HG03066 (cell line): ENCODE data around the gene EHBP1.
"Not testable (repeated sequence)": the region's sequence is repeated elsewhere in the genome, so short reads cannot be mapped to it uniquely, and the experiment has no call there.

Experiments used
- ATAC-seq: cut with Tn5 transposase; IDR thresholded peaks from one replicate; pipeline ENCODE4 v1.9.1; 2021; ENCODE audit warnings: low read depth; ENCODE audit not compliant: unreplicated experiment

Gene EHBP1

DNA sequence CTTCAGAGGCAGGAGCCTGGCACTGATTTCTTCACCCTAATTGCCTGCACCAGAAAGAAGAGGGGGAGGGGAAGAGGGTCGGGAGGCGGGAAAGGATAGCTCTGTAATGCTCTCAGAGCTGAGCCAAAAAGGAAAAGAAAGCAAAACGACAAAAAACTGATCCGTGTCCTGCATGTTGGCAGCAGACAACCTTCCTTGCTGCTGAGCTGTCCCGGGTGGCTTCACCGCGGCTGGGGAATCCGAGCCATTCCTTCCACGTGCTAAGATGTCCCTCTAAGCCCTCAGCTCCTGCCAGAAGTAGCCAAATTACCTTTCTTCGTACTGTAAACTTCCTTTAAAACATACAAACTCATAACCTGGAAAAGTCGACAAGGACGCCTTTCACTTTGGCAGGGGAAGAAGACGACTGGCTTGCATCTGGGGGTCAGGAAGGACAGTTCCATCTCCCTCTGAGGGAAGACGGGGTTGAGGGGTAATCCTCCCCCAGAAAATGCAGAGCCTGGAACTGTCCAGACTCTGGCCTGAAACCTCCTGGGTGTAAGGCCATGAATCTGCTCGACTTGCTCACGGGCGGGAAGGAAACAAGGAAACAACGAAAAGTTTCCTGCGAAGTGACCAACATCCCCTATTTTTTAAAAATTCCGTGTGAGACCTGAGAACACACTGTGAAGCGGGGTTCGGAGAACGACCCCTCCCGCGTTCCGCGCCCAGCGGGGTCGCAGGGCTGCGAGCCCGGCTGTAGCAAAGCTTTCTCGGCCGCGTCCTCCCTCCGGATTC, 352.8 kb downstream of the EHBP1 start:
- no peak for ATAC-seq

GRCh38 chr2:63058921-63059792, 353.6 kb downstream of the EHBP1 start:
- no peak for ATAC-seq

- ATAC-seq = no peak
Measured at GRCh38 chr2:63059793-63060471, 354.4 kb downstream of the EHBP1 start.

DNA sequence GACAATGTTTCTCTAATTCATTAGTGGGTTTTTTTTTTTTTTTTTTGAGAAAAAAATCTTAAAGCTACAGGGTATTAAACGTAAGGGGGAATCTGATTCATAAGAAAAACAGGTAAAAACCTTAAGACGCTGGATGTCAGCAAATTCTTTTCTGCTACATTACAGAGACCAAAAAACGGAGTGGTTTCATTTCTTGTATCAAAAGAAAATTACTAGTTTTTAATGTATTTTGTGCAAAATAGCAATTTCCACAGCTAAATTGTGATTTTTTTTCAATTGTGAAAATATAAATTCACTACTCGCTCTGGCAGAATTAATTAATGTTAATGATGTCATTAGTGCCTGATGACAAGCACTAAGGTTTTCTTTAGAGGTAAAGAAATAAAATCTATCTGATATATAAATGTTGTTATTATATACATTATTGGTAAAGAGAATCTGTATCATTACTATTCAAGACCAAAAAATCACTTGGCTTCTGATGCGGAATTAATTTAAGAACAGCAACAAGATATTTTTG, 355.0 kb downstream of the EHBP1 start:
- no peak for ATAC-seq

GRCh38 chr2:63064197-63064596, 358.7 kb downstream of the EHBP1 start:
- no peak for ATAC-seq

DNA sequence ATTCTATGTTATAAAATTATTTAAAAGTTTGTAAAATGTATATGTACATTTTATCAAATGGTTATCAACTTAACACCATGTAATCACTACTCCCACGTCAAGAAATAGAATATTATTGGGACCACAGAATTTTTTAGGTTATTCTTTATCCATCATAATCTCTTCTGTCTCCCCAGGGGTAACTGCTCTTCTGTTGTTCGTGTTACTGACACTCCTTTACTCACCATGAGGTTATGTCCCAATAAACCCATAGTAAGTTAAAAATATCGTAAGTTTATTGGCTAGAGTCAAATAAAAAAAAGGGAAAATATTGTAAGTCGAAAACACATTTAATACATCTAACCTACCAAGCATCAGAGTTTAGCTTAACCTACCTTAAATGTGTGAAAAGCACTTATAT, 359.1 kb downstream of the EHBP1 start:
- no peak for ATAC-seq

DNA sequence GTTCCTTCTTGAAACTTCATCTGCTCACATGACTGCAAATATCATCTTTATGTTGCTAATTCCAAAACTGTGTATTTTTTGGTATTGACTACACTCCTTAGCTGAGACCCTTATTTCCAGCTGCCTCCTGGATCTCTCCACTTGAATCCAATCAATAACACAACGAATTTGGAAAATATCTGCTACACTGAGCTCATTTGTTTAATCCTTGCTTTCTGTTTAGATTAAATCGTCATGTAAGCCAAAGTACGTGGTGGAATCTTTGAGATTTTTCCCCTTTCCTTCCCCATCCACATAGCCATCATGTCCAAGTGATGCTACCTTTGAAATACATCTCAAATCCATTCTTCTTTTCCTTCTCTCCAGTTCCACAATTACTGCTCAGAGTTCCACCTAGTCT, 360.8 kb downstream of the EHBP1 start:
- ATAC-seq = no peak

DNA sequence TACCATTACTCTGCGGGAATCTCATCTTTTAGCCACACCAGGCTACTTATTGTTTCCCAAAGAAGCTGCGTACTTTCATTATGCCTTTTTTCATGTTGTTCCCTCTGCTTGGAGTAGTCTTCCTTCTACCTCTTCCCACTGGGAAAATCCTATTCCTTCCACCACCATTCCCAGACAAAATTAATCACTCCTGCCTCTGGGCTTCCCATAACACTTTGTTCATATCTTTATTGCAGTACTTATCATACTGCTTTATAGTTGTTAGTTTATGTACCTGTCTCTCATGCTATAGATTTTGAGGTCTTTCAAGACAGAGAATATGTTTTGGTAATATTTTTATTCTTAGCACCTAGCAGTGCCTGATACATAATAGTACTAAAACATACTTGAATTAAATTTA, 361.3 kb downstream of the EHBP1 start:
- no peak for ATAC-seq

DNA sequence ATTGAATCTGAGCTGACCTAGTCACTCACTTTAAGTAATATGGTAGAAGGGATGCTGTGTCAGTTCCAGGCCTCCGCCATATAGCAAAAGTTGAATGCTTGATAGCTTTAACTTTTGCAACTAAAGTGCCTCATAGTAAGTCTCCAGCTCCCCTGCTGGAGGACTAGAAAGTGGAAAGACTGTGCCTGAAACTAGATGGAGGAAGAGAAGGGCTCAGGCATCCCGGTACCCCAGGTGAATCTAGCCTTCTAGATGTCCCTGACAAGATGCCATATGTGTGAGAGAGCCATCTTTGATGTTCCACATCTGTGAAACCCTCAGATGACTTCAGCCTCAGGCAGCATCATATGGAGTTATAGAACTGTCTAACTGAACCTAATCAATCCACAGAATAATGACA, 366.2 kb downstream of the EHBP1 start:
- no peak for ATAC-seq

GRCh38 chr2:63073994-63074393, 368.5 kb downstream of the EHBP1 start:
- ATAC-seq = no peak

DNA sequence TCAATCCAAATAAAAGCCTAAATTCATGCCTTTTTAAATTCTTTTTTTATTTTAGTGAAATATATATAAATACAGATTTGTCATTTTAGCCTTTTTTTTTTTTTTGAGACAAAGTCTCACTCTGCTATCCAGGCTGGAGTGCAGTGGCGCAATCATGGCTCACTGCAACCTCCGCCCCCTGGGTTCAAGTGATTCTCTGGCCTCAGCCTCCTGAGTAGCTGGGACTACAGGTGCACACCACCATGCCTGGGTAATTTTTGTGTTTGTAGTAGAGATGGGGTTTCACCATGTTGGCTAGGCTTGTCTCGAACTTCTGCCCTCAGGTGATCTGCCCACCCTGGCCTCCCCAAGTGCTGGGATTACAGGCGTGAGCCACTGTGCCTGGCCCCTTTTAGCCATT, 368.9 kb downstream of the EHBP1 start:
- ATAC-seq = not testable (repeated sequence)

DNA sequence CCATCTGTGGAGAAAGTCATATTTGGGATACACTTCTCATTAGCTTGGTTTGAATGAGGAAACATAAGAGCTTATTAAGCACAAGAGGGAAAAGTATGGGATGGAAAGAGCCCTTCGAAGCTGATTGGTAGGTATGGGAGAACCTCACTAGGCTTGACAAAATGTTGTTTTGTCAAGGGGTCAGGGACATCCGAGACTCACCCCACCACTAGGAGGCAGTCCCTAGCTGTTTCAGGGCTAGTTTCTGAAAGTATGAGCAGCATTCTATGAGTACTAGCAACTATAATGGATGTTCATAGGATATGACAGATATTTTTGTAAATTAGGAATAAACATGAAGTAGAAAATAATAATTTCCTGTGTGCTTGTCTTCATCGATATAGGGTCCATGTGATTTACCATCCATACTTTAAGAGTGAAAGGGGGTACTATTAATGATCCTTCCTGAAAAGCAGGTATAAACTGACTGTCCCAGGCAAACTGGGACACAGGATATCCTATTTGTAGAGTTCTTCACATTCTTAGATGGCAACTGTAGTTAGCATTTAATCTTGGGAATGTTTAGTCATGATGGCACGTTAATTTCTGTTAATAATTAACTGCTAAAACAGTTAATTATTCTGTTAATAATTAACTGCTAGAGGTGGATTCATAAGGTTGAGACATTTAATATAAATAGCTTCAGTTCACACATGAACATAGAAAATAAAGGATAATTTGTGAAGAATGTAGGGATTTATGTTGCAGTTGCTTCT, 373.5 kb downstream of the EHBP1 start:
- ATAC-seq = no peak

DNA sequence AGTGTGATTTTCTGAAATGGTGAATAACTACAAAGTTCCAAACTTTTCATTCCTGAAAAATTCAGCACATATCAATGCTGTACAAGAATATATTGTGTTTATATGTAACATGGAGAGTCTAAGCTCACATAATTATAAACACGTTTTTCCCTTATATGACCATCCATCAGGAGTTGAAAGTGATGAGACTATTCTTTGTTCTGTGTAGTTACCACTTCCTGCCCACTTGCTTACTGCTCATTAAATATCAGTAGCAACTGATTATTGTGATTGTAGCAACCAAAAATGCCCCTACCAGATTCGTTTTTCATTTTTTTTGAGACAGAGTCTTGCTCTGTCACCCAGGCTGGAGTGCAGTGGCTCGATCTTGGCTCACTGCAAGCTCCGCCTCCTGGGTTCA, 375.9 kb downstream of the EHBP1 start:
- no peak for ATAC-seq

DNA sequence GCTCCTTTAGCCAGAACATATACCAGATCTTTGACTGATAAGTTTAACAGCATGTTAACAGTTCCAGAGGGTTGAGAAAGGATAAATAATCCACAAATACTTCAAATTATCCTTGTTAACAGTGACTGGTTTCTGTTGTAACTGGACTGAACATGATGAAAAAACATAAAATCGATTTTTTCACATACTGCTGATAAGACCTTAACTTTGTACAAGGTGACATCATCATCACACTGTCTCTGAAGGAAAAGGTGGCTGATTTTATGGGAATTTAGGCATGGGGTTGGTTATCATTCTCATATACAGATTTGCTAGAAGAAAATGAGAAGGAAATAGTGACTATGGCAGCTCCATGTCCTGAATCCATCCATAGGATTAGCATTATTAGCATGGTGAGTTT, 381.2 kb downstream of the EHBP1 start:
- ATAC-seq = no peak

DNA sequence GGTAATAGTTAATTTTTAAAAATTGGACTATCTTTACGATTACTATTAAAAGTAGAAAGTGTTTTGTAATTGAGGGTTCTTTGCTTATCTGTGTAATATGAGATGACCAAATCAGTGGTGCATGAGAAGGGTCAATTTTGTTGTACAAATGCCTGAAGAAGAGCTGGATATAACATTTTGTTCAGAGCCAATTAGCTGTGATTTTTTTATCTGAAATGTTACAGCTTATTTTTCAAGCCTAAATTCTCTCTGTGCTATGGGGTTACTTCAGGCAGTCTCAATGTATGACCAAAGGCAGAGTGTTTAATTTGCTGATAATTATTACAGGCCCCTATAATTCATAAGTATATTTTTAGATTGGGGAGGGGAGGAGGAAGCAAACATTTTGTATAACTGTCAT, 386.9 kb downstream of the EHBP1 start:
- no peak for ATAC-seq

DNA sequence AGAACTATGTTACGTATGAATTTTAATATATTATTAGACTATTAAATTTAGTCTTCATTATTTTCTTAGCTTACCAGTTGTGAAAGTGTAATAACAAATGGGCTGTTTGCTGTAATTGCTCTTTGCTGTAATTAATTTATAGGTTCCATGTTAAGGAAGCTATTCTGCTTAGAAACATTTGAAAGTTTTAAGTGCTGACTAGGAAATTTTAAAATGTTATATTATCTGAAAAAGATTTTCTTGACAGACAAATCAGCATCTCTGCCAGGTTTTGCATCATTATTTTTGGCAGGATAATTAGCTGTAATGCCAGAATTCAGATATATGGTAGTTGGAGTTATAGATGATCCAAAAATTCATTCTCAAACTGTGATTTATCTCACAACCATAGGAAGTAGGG, 387.3 kb downstream of the EHBP1 start:
- no peak for ATAC-seq

- ATAC-seq = no peak
Measured at GRCh38 chr2:63093502-63093901, 388.0 kb downstream of the EHBP1 start.
